ENCODE results near the gene RFLNA.

RFLNA gene, protein sequence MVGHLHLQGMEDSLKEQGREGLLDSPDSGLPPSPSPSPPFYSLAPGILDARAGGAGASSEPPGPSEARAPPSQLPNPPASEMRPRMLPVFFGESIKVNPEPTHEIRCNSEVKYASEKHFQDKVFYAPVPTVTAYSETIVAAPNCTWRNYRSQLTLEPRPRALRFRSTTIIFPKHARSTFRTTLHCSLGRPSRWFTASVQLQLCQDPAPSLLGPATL

DNA sequence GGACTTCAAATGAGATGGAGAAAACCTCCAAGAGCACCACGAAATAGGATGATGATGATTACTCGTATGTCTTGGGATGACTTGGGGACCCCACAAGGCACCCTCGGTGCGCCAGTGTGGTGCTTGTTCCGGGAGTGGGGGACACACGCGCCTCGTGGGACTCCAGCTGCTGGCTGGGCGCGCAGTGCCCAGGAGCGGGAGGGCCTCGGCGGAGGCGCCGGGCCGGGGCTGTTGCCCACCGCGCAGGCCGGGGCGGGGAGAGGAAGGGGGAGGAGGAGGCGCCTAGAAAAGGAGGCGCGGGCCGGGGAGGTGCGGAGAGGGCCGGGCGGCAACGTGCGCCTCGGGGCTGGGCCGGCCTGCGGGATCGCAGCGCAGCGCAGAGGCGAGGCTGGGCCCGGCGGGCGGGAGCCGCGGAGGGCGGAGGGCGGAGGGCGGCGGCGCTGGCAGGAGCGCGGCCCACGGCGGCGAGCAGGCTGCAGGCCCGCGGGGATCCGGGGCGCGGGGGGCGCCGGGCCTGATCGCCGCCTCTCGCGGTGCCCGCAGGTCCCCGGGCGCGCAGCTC lies at the start of gene RFLNA:
Gene RFLNA (plus strand): TSS at position 314 of the 562 bp plus-strand sequence. CDS start 337 bp downstream, outside the sequence.
- TF ChIP-seq RAD21 (IDR thresholded peaks at IDR 0.05; ENCODE audit: low read depth): no peak

DNA sequence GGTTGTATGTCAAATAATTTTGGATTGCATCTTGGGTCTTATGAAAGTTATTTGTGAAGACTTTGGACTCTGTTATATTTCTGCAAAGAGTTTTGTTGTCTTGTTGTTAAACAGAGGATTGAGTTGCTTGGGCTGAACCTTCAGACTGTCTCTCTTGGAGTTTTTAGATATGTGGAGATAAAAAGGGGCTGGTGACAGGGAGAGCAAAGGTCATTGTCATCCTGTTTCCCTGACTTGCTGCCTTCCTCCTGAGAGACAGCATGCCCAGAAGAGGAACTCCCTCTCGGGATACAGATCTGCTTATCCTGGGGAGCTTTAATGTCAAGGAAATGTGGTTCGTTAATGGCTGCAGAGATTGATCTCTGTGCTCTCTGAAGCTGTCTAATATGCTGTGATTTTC lies 47.6 kb upstream of the RFLNA start:
- TF ChIP-seq NFIC (IDR thresholded peaks at IDR 0.05) (no peak), ZBTB7A (IDR thresholded peaks at IDR 0.05; ENCODE audit: low read depth) (no peak), USF1 (IDR thresholded peaks at IDR 0.05) (no peak), FOXM1 (IDR thresholded peaks at IDR 0.05; ENCODE audit: borderline replicate concordance, low read depth) (no peak), YY1 (IDR thresholded peaks at IDR 0.05; ENCODE audit: low read depth) (no peak), TEAD4 (IDR thresholded peaks at IDR 0.05) (no peak)

DNA sequence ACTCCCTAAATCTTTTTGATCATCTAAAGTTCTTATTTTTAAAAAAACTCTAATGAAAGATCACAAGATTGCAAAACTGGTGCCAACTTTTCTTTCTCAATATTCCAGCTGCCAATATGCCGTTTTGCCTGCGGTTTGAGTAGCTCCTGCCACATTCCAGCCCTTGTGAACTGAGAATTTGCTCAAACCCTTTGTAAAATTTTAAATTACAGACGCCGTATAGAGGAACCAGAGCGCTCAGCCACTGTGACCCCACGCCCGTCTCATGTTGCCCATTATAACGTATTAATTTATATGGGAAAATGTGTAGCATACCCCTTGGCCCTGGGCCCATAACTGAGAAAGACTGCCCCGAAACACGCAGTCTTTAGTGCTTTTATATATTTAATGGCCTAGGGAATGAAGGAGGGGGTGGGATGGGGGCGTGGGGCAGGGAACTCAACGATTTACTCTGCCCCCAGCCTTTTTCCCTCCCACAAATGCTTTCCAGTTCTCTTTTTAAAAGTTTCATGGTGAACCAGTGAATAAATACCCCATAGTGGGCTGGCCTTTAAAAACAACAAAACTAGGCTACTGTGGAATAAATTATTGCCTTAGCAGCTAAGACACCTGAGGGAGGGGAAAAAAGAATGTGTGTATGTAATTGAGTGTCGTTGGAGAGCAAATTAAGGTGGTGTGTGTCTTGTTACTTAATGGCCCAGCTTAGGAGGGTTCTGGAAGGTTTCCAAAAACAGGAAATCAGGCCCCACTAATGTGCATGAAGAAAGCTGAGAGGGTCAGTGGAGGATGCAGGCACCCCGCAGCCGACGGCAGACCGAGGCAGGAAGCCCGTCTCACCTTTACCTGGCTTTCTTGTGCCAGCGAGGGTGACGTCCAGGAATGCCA lies 45.7 kb upstream of the RFLNA start:
- TF ChIP-seq REST (IDR thresholded peaks at IDR 0.05; ENCODE audit: low read depth) (no peak), CREB1 (IDR thresholded peaks at IDR 0.05; ENCODE audit: low read depth) (no peak), TEAD4 (IDR thresholded peaks at IDR 0.05) (peak; percentile 27; the same call in 1 of the 2 replicates), CEBPB (IDR thresholded peaks at IDR 0.05) (peak; percentile 17; the same call in 1 of the 2 replicates), NFIC (IDR thresholded peaks at IDR 0.05) (peak; percentile 18; the same call in 1 of the 2 replicates)

DNA sequence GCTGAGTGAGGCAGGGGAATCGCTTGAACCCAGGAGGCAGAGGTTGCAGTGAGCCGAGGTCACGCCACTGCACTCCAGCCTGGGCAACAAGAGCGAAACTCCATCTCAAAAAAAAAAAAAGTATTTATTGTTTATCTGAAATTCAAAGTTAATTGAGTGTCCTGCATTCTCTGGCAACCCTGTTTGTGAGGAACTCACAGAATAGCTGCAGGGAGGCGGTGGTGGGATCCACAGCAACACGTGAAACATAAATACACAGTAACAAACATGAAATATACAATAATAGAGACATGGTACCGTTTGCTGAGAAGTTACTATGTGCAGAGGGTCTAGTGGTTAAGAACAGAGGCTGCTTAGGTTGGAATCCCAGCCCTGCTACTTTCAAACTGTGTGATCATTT lies 43.7 kb upstream of the RFLNA start:
- no peak for TF ChIP-seq TEAD4 (IDR thresholded peaks at IDR 0.05)
- TF ChIP-seq RAD21 (IDR thresholded peaks at IDR 0.05; ENCODE audit: low read depth): no peak
- TF ChIP-seq CEBPB (IDR thresholded peaks at IDR 0.05): no peak
- no peak for TF ChIP-seq TAF1 (IDR thresholded peaks at IDR 0.05; ENCODE audit: low read depth)
- no peak for TF ChIP-seq NFIC (IDR thresholded peaks at IDR 0.05)
- TF ChIP-seq USF1 (IDR thresholded peaks at IDR 0.05): no peak
- TF ChIP-seq CREB1 (IDR thresholded peaks at IDR 0.05; ENCODE audit: low read depth): no peak
- no peak for TF ChIP-seq REST (IDR thresholded peaks at IDR 0.05; ENCODE audit: low read depth)

DNA sequence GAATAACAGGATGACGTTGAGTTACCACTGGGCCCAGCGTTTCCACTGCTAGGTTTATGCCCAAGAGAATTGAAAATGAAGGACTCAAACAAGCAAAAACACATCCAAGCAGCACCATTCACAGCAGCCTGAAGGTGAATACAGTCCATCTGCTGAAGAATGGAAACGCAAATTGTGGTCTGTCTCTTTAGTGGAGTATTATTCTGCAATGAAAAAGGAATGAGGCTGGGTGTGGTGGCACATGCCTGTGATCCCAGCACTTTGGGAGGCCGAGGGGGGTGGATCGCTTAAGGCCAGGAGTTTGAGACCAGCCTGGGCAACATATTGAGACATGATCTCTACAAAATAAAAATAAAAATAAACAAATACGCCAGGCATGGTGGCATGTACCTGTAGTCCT lies 41.9 kb upstream of the RFLNA start:
- no peak for TF ChIP-seq ZBTB7A (IDR thresholded peaks at IDR 0.05; ENCODE audit: low read depth)
- TF ChIP-seq EP300 (IDR thresholded peaks at IDR 0.05; ENCODE audit: borderline replicate concordance): no peak
- TF ChIP-seq REST (IDR thresholded peaks at IDR 0.05; ENCODE audit: low read depth): no peak
- no peak for TF ChIP-seq EGR1 (IDR thresholded peaks at IDR 0.05)
- no peak for TF ChIP-seq TEAD4 (IDR thresholded peaks at IDR 0.05)
- TF ChIP-seq RAD21 (IDR thresholded peaks at IDR 0.05; ENCODE audit: low read depth): no peak
- TF ChIP-seq USF1 (IDR thresholded peaks at IDR 0.05): no peak
- TF ChIP-seq TAF1 (IDR thresholded peaks at IDR 0.05; ENCODE audit: low read depth): no peak
- no peak for TF ChIP-seq YY1 (IDR thresholded peaks at IDR 0.05; ENCODE audit: low read depth)

All from Ishikawa (cell line).